Right lobe of liver (tissue), 6 donors: Measurements from ENCODE around the gene OPCML. TPM values are rescaled to one million over a fixed set of nuclear protein-coding genes. Genes with fewer than 3 reads are reported as not detected.

Experiments used
- ATAC-seq, 4 donors: fragments of 200-7000 bp; cut with Tn5 transposase; one replicate each; pipeline ENCODE4 v1.9.1; 2020; ENCODE audit warnings: mild to moderate bottlenecking in 4 of 4, moderate library complexity in 4 of 4
- DNase-seq, 3 donors: peaks; one replicate each; pipeline ENCODE4 v3.0.0-alpha.2; 2020
- H3K27ac ChIP-seq, 3 donors: fragments of 200-600 bp; one replicate each; pipeline ENCODE4 v1.8.0; 2022
- H3K27me3 ChIP-seq, 2 donors: fragments of 200-600 bp; one replicate each; pipeline ENCODE4 v1.8.0; 2022
- H3K36me3 ChIP-seq, 4 donors: fragments of 200-600 bp; sonication (generic) in 1 of 4; one replicate each; pipeline versions ENCODE4 v1.5.1 to v1.8.0; 2017 to 2022; ENCODE audit warnings: control low read depth in 1 of 4
- H3K4me1 ChIP-seq, 4 donors: fragments of 200-600 bp; sonication (generic) in 1 of 4; one replicate each; pipeline versions ENCODE4 v1.5.1 to v1.8.0; 2017 to 2022; ENCODE audit warnings: control low read depth in 1 of 4
- H3K4me3 ChIP-seq, 3 donors: fragments of 200-600 bp; one replicate each; pipeline ENCODE4 v1.8.0; 2022
- H3K9me3 ChIP-seq, 4 donors: fragments of 200-600 bp; sonication (generic) in 1 of 4; one replicate each; pipeline versions ENCODE4 v1.5.1 to v1.8.0; 2017 to 2022; ENCODE audit warnings: control low read depth in 1 of 4
- POLR2A ChIP-seq: fragments of 450-650 bp; IDR thresholded peaks from one replicate; pipeline ENCODE4 v1.6.1; 2017; ENCODE audit warnings: antibody characterized with exemption, mild to moderate bottlenecking
- WGBS: methylation state at CpG from one replicate; pipeline ENCODE4 v1.1.6; 2018; ENCODE audit warnings: low coverage, low lambda C conversion rate; ENCODE audit not compliant: insufficient coverage; ENCODE audit errors: missing lambda C conversion rate; 5-methylcytosine and 5-hydroxymethylcytosine counted together
- intact Hi-C, 2 donors: fragments of 100-400 bp; cut with DNase I; formaldehyde crosslinking; loops; one replicate each; pipeline versions ENCODE4 v1.11.2 to v1.14.1; 2022
- total RNA-seq, 6 experiments: library from RNA; depleted of rRNA in 2 of 6; stranded (reverse); fragments of >200 nt in 2 of 6; fragmentation: NEBNext Ultra II Directional in 3 of 6; extraction: Animal tissue kit (Norgen Biotek cat#: 25700) in 3 of 6; gene quantifications; one replicate each; pipeline versions ENCODE4 v1.1.0 to v1.2.4, GENCODE V29; 2016 to 2023
- TF ChIP-seq, protein P1 (sequence below), 4 donors: fragments of 200-600 bp in 3 of 4; fragments of 450-650 bp in 1 of 4; IDR thresholded peaks; one replicate each; pipeline versions ENCODE4 v1.5.1 to v1.8.0; 2016 to 2022; ENCODE audit warnings: antibody characterized with exemption in 4 of 4, mild to moderate bottlenecking in 2 of 4
- donor health status: DM: no; HTN: yes; CAD: no.
- donor health status: DM: no; HTN: no; CAD: no.
- donor health status: DM: no; HTN: no; CAD: no.
- donor health status: DM: no; HTN: yes; CAD: no.
- donor health status: DM: no; HTN: yes; CAD: no.

The OPCML gene
- total RNA-seq, 6 experiments from 2014 or later, result 0.11 TPM; not detected in 5

DNA sequence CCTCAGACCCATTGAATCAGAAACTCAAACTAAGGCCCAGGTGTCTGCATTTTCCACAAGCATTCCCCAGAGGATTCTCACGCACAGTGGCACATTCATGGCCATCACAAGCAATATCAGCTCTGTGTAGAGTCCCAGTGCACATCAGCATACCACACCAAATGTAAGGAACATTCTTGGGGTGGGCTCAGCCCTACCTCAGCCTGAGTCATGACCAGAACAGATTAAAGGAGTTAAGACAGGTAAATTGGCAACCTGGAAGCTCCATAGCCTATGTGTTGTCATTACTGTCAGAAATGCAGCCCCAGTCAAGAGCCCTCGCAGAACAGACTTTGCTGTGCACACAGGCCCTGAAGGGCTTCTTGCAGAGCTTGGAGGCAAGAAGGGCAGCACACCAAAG lies 53.1 kb downstream of the OPCML start:
- no peaks in the 10 kb centered on the region for H3K9me3 ChIP-seq
- intact Hi-C loops, result no loop called here
- TF ChIP-seq, protein P1, sequence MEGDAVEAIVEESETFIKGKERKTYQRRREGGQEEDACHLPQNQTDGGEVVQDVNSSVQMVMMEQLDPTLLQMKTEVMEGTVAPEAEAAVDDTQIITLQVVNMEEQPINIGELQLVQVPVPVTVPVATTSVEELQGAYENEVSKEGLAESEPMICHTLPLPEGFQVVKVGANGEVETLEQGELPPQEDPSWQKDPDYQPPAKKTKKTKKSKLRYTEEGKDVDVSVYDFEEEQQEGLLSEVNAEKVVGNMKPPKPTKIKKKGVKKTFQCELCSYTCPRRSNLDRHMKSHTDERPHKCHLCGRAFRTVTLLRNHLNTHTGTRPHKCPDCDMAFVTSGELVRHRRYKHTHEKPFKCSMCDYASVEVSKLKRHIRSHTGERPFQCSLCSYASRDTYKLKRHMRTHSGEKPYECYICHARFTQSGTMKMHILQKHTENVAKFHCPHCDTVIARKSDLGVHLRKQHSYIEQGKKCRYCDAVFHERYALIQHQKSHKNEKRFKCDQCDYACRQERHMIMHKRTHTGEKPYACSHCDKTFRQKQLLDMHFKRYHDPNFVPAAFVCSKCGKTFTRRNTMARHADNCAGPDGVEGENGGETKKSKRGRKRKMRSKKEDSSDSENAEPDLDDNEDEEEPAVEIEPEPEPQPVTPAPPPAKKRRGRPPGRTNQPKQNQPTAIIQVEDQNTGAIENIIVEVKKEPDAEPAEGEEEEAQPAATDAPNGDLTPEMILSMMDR (IDR thresholded peaks at IDR 0.05), result no peak
- no peak for TF ChIP-seq POLR2A
- H3K4me1 ChIP-seq, result no peaks in the 10 kb centered on the region
- ATAC-seq (no peak), DNase-seq (no peak)
- H3K27me3 ChIP-seq, result no peaks in the 10 kb centered on the region
- WGBS, result 67% methylated on average over 1 of the region's 2 CpGs
- H3K36me3 ChIP-seq, result no peaks in the 10 kb centered on the region
- no peak overlapping the region for H3K27ac ChIP-seq
- no peak overlapping the region for H3K4me3 ChIP-seq

DNA sequence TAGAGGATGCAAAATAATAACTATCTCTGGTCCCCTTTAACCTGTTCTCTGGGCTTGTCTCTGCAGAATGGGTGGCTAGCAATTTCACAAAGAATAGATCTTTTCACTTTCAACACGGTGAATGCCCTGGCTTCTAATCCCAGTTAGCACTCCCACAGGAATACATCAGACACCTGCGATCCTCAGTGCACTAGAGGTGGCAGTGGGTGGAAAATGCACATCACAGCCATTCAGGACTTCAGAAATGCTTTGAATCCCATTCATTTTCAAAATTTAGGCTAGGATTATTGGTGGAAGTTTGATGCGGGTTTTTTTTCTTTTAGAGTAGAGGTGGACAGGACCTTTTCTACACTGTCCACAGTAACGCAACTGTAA lies 55.1 kb downstream of the OPCML start:
- H3K36me3 ChIP-seq, result no peaks in the 10 kb centered on the region
- no peak overlapping the region for H3K4me3 ChIP-seq
- H3K27ac ChIP-seq, result no peak overlapping the region
- WGBS, result 66% methylated on average over 4 of the region's 4 CpGs
- TF ChIP-seq, protein P1 (IDR thresholded peaks at IDR 0.05), result no peak
- no peak for TF ChIP-seq POLR2A
- no peaks in the 10 kb centered on the region for H3K4me1 ChIP-seq
- DNase-seq, result no peak
- intact Hi-C loops, result no loop called here
- ATAC-seq, result no peak
- no peaks in the 10 kb centered on the region for H3K9me3 ChIP-seq
- H3K27me3 ChIP-seq, result no peaks in the 10 kb centered on the region

DNA sequence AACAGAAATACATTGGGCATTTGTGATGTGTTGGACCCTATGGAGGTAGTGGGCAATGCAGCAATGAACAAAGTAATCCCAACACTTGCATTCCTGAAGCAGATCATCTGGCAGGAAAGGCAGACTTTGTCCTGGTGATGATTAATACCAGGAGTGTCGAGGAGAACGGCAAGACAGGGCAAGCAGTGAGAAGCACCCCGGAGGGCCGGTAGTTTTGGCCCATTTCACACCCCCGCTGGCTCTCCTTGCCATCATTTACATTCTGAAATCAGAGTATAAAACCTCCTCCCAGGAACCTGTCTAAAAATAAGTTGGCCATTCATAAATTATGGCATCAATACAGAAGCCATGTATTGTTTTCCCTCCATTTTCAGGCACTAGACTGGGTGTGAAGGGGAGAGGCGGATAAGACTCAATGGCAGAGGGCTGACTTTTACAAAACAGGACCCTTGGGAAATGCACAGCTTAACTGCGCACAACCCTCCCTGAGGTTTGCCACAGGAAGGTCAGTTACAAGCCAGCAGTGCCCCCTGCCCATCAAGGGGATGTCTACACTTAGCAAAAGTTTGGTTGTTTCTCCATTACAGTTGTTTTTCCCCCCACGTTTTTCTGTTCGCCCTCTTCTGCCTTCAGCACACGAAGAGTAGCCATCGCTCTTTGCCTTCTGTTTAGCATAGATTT lies 55.6 kb downstream of the OPCML start:
- no peaks in the 10 kb centered on the region for H3K4me1 ChIP-seq
- H3K27ac ChIP-seq, result no peak overlapping the region
- TF ChIP-seq, protein P1 (IDR thresholded peaks at IDR 0.05), result no peak
- ATAC-seq (no peak), DNase-seq (no peak)
- no peaks in the 10 kb centered on the region for H3K36me3 ChIP-seq
- no peak overlapping the region for H3K4me3 ChIP-seq
- 33% methylated on average over 9 of the region's 11 CpGs for WGBS
- H3K27me3 ChIP-seq, result no peaks in the 10 kb centered on the region
- intact Hi-C loops, result no loop called here
- no peaks in the 10 kb centered on the region for H3K9me3 ChIP-seq

DNA sequence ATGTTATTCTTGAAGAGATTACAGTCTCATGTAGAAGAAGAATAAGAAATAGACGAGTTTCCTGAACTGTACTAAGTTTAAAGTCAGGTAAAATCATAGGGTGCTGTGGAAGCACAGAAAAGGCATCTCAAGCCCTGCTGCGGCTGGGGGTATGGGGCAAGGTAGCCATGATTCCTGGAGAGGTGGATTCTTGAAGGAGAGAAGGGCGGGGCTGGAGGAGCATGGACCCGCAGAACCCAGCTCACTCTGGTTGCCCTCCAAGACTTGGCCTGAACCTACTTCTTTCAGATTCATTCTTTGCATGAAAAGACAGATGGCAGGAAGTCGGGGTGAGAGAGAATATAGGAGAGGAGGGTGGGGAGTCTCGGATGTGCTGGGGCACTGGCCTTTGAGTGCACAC lies 57.8 kb downstream of the OPCML start:
- no peak for TF ChIP-seq POLR2A
- TF ChIP-seq, protein P1 (IDR thresholded peaks at IDR 0.05), result no peak
- intact Hi-C loops, result no loop called here
- no peak overlapping the region for H3K27ac ChIP-seq

DNA sequence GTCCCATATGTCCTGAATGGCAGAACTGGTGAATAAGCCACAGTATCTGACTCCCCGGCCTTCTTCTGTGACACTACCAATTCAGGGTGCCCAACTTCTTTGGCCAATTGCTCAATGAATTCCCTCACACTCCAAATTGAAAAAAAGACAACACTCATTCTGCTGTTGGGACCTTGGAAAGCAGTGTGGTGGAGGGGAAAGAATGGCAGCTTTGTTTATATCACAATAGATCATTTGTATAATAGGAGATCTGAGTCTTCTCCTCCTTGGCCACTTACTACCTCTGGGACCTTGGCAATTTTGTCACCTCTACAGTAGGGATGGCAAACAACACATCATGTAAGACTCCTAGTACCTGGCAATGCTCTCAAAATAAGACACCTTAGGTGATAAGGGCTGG lies 64.6 kb downstream of the OPCML start:
- TF ChIP-seq, protein P1 (IDR thresholded peaks at IDR 0.05), result no peak
- TF ChIP-seq POLR2A, result no peak
- intact Hi-C loops, result no loop called here
- no peak for ATAC-seq
- Histone ChIP-seq H3K36me3 (no peaks in the 10 kb centered on the region), H3K4me1 (no peaks in the 10 kb centered on the region), H3K9me3 (no peaks in the 10 kb centered on the region), H3K27me3 (no peaks in the 10 kb centered on the region), H3K27ac (no peak overlapping the region), H3K4me3 (no peak overlapping the region)
- 45% methylated on average over 1 of the region's 1 CpG for WGBS
- no peak for DNase-seq

More for the DNA sequence above, 57.8 kb downstream of the OPCML start:
- WGBS, result 56% methylated on average over 6 of the region's 6 CpGs
- H3K4me1 ChIP-seq, result no peaks in the 10 kb centered on the region
- H3K27me3 ChIP-seq, result no peaks in the 10 kb centered on the region
- DNase-seq (no peak), ATAC-seq (no peak)
- H3K9me3 ChIP-seq, result no peaks in the 10 kb centered on the region
- no peak overlapping the region for H3K4me3 ChIP-seq
- H3K36me3 ChIP-seq, result no peaks in the 10 kb centered on the region
